ENCODE measurements around the gene RINT1. TPM values are rescaled to one million over a fixed set of nuclear protein-coding genes. Genes with fewer than 3 reads are reported as not detected.

The RINT1 gene
- total RNA-seq, 6 donors from 2014 or later, result 9.4 to 24.3 (median 15.2) TPM

DNA sequence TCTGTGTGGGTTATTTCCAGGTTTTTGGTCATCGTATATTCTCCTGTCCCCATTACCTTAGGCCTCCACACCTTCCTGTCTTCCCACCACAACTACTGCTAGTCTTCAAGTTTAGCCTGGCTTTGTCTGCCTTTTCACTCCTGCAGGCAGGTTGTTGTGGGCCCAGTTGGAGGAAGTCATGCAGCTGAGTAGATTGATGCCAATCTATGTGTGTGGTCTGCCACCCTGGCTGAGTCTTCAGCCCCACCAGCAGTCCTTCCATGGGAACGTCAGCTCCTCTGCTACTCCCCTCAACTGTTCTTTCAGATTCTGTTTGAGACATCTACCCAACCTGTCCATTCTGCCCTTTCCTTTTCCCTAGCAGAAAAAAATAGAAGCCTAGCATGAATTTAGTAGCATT, 6.3 kb downstream of the RINT1 start:
- Histone ChIP-seq H3K36me3 (peaks cover 11 to 72% (median 50%) of the 10 kb centered on the region in 4 donors), H3K4me1 (peaks cover 2 to 9% (median 7%) of the 10 kb centered on the region in 4 donors), H3K9me3 (no peaks in the 10 kb centered on the region), H3K27me3 (no peaks in the 10 kb centered on the region), H3K27ac (no peak overlapping the region), H3K4me3 (no peak overlapping the region)
- no peak for ATAC-seq (ENCODE audit: low FRiP score in 2 of 2)
- DNase-seq, result no peak
- 67 to 77% methylated on average over 2 of the region's 2 CpGs for WGBS, 2 donors
- TF ChIP-seq POLR2A (IDR thresholded peaks at IDR 0.05) (no peak), EP300 (IDR thresholded peaks at IDR 0.05) (no peak), POLR2AphosphoS5 (IDR thresholded peaks at IDR 0.05) (no peak)

DNA sequence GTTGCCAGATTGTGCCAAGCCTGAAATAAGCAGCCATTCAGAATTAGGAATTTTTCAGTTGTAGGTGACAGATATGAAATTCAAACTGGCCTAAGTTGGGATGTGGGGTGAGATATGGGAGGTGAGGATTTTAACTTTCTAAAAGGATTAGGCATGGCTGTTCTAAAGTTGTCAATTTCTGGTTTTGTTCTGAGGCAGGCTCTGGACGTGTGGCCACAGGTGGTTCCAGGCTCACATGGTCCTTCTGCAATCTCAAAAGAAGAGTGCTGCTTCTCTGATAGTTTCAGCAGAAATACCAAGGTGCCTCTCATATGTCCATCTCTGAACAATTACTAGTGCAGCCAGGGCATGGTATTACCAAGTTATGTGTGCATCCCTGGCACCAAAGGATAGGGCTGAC, 27.9 kb downstream of the RINT1 start:
- TF ChIP-seq, protein P1, sequence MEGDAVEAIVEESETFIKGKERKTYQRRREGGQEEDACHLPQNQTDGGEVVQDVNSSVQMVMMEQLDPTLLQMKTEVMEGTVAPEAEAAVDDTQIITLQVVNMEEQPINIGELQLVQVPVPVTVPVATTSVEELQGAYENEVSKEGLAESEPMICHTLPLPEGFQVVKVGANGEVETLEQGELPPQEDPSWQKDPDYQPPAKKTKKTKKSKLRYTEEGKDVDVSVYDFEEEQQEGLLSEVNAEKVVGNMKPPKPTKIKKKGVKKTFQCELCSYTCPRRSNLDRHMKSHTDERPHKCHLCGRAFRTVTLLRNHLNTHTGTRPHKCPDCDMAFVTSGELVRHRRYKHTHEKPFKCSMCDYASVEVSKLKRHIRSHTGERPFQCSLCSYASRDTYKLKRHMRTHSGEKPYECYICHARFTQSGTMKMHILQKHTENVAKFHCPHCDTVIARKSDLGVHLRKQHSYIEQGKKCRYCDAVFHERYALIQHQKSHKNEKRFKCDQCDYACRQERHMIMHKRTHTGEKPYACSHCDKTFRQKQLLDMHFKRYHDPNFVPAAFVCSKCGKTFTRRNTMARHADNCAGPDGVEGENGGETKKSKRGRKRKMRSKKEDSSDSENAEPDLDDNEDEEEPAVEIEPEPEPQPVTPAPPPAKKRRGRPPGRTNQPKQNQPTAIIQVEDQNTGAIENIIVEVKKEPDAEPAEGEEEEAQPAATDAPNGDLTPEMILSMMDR (IDR thresholded peaks at IDR 0.05), result no peak
- TF ChIP-seq POLR2AphosphoS5 (IDR thresholded peaks at IDR 0.05), result no peak
- no peak for TF ChIP-seq EP300 (IDR thresholded peaks at IDR 0.05)
- no peak for TF ChIP-seq POLR2A (IDR thresholded peaks at IDR 0.05)
- peaks cover 25 to 90% (median 45%) of the 10 kb centered on the region in 4 donors for H3K36me3 ChIP-seq
- H3K27ac ChIP-seq, result no peak overlapping the region
- H3K4me3 ChIP-seq, result no peak overlapping the region
- 87 to 90% methylated on average over 1 of the region's 1 CpG for WGBS, 2 donors
- no peaks in the 10 kb centered on the region for H3K27me3 ChIP-seq
- no peak for DNase-seq
- no peak for ATAC-seq (ENCODE audit: low FRiP score in 2 of 2)
- no peaks in the 10 kb centered on the region for H3K4me1 ChIP-seq
- H3K9me3 ChIP-seq, result no peaks in the 10 kb centered on the region

DNA sequence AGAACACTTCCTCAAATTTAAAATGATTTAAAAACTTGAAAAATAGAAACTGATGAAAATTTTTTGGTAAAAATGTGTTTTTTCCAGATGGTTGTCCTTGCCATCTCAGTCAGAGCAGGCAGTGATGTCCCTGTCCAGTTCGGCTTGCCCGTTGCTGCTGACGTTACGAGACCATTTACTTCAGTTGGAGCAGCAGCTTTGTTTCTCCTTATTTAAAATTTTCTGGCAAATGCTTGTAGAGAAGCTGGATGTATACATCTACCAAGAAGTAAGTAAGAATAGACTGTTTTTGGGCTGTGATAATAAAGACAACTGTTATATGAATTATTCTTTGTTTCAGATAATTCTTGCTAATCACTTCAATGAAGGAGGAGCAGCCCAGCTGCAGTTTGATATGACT, 33.2 kb downstream of the RINT1 start:
- no peaks in the 10 kb centered on the region for H3K4me1 ChIP-seq
- H3K4me3 ChIP-seq, result no peak overlapping the region
- no peaks in the 10 kb centered on the region for H3K9me3 ChIP-seq
- no peaks in the 10 kb centered on the region for H3K27me3 ChIP-seq
- TF ChIP-seq EP300 (IDR thresholded peaks at IDR 0.05), result no peak
- no peak for TF ChIP-seq POLR2AphosphoS5 (IDR thresholded peaks at IDR 0.05)
- no peak for TF ChIP-seq POLR2A (IDR thresholded peaks at IDR 0.05)
- TF ChIP-seq, protein P1 (IDR thresholded peaks at IDR 0.05), result no peak
- 94 to 97% methylated on average over 4 of the region's 4 CpGs for WGBS, 2 donors
- DNase-seq, result no peak
- H3K27ac ChIP-seq, result no peak overlapping the region
- no peak for ATAC-seq (ENCODE audit: low FRiP score in 2 of 2)
- peaks cover 15 to 82% (median 50%) of the 10 kb centered on the region in 4 donors for H3K36me3 ChIP-seq

DNA sequence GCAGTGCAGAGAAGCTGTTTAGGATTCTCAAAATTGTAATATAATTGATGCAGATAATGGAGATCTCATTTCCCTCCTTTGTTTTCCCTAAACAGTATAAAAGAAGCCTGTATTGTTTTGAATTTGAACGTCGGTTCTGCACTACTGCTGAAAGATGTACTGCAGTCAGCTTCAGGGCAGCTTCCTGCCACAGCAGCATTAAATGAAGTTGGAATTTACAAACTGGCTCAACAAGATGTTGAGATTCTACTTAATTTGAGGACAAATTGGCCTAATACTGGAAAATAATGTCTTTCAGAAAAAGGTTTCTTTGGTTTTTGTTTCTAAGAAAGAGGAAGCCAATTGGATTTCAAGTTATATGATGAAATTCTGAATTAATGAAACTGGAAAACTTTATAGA, 35.0 kb downstream of the RINT1 start:
- Histone ChIP-seq H3K4me1 (no peaks in the 10 kb centered on the region), H3K9me3 (no peaks in the 10 kb centered on the region), H3K27me3 (no peaks in the 10 kb centered on the region), H3K36me3 (peaks cover 9 to 64% (median 44%) of the 10 kb centered on the region in 4 donors), H3K4me3 (no peak overlapping the region), H3K27ac (no peak overlapping the region)
- TF ChIP-seq EP300 (IDR thresholded peaks at IDR 0.05), result no peak
- no peak for TF ChIP-seq POLR2A (IDR thresholded peaks at IDR 0.05)
- TF ChIP-seq POLR2AphosphoS5 (IDR thresholded peaks at IDR 0.05), result no peak
- TF ChIP-seq, protein P1 (IDR thresholded peaks at IDR 0.05), result no peak
- ATAC-seq (ENCODE audit: low FRiP score in 2 of 2) (no peak), DNase-seq (no peak)
- WGBS, 2 donors, result 58% methylated on average over 2 of the region's 2 CpGs

DNA sequence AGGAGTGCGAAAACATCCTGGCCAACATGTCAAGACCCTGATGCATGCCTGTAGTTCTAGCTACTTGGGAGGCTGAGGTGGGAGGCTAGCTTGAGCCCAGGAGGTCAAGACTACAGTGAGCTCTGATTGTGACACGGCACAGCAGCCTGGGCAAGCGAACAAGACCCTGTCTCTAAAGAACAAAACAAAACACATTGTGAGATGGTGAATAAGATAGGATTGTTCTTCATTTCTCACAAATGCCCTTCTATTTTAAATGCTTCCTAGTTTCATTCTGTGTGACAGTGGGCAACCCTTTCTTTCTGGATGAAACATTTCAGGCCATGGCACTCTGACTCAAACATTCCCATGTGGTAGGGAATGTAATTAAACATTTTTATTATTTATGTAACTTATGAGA, 35.8 kb downstream of the RINT1 start:
- peaks cover 9 to 57% (median 37%) of the 10 kb centered on the region in 4 donors for H3K36me3 ChIP-seq
- H3K4me3 ChIP-seq, result no peak overlapping the region
- no peak for ATAC-seq (ENCODE audit: low FRiP score in 2 of 2)
- TF ChIP-seq, protein P1 (IDR thresholded peaks at IDR 0.05), result no peak
- no peak for TF ChIP-seq POLR2AphosphoS5 (IDR thresholded peaks at IDR 0.05)
- no peak for TF ChIP-seq EP300 (IDR thresholded peaks at IDR 0.05)
- no peak for TF ChIP-seq POLR2A (IDR thresholded peaks at IDR 0.05)
- no peaks in the 10 kb centered on the region for H3K4me1 ChIP-seq
- DNase-seq, result no peak
- 82 to 90% methylated on average over 3 of the region's 3 CpGs for whole genome bisulfite sequencing, 2 donors
- H3K9me3 ChIP-seq, result no peaks in the 10 kb centered on the region
- H3K27me3 ChIP-seq, result no peaks in the 10 kb centered on the region
- no peak overlapping the region for H3K27ac ChIP-seq

Data from upper lobe of left lung (tissue), 6 donors.